ENCODE data around the gene XAB2.
A peak's percentile ranks its signal among the peaks of the same experiment; 100 is the strongest.

XAB2 gene

GRCh38 chr19:7622933-7623685 lies 6.2 kb downstream of the XAB2 start:
- 0 out of 2 replicates have a peak overlapping the region, but pooled peaks have one; percentile 1 for H3K27ac ChIP-seq
- DNase-seq (ENCODE audit: low spot score): no peak
- no peak for TF ChIP-seq CTCF (conservative IDR thresholded peaks at IDR 0.05; ENCODE audit: low read depth)
- ChIA-PET CTCF (interaction anchor here (0.6 kb wide), 1 partner anchor 57 kb away, joined by 3 read pairs; no protein-coding TSS in a partner anchor), POLR2A (ENCODE audit: low non-redundant PET) (no interaction called here)

- ChIA-PET POLR2A (ENCODE audit: low non-redundant PET) (interaction anchor here (1.3 kb wide), 1 partner anchor 9 kb away, joined by 5 read pairs; the partner anchor contains the start of genes PET100 and XAB2), CTCF (interaction anchor here (0.8 to 2.7 kb wide), 5 partner anchors 12 to 180 kb away, joined by 3 to 10 read pairs (median 5); partner anchors contain the start of gene TRAPPC5)
- no peak for TF ChIP-seq CTCF (conservative IDR thresholded peaks at IDR 0.05; ENCODE audit: low read depth)
- no peak overlapping the region for H3K27ac ChIP-seq
- DNase-seq (ENCODE audit: low spot score): no peak
These were observed 8.6 kb downstream of the XAB2 start for GRCh38 chr19:7620442-7621412.

- POLR2A ChIA-PET (ENCODE audit: low non-redundant PET): interaction anchor here (0.9 to 1.3 kb wide), 2 partner anchors 10 to 17 kb away, joined by 3 to 5 read pairs; partner anchors contain the start of genes PET100, STXBP2 and XAB2
- no peak for DNase-seq (ENCODE audit: low spot score)
- TF ChIP-seq CTCF (conservative IDR thresholded peaks at IDR 0.05; ENCODE audit: low read depth): no peak
- CTCF ChIA-PET: interaction anchor here (0.6 to 2.7 kb wide), 7 partner anchors 12 to 265 kb away, joined by 3 to 10 read pairs (median 4); partner anchors contain the start of gene TRAPPC5
- peak overlapping the region; percentile 41 for H3K27ac ChIP-seq
These were observed 9.5 kb downstream of the XAB2 start for GRCh38 chr19:7619671-7620441.

- no peak for TF ChIP-seq CTCF (conservative IDR thresholded peaks at IDR 0.05; ENCODE audit: low read depth)
- peak overlapping the region; percentile 41 for H3K27ac ChIP-seq
- ChIA-PET CTCF (interaction anchor here (0.6 to 2.7 kb wide), 8 partner anchors 8 to 264 kb away, joined by 3 to 10 read pairs (median 6); partner anchors contain the start of gene TRAPPC5), POLR2A (ENCODE audit: low non-redundant PET) (interaction anchor here (0.5 to 1.3 kb wide), 4 partner anchors 11 to 201 kb away, joined by 3 to 5 read pairs (median 4); partner anchors contain the start of genes PET100, STXBP2 and XAB2)
- DNase-seq (ENCODE audit: low spot score): no peak
These were observed 10.4 kb downstream of the XAB2 start for GRCh38 chr19:7618771-7619510.

GRCh38 chr19:7618348-7618747 lies 11.0 kb downstream of the XAB2 start:
- no peak for TF ChIP-seq CTCF (conservative IDR thresholded peaks at IDR 0.05; ENCODE audit: low read depth)
- peak overlapping the region; percentile 41 for H3K27ac ChIP-seq
- DNase-seq (ENCODE audit: low spot score): no peak
- ChIA-PET CTCF (interaction anchor here (0.7 to 1.6 kb wide), 4 partner anchors 9 to 50 kb away, joined by 3 to 7 read pairs (median 6); no protein-coding TSS in a partner anchor), POLR2A (ENCODE audit: low non-redundant PET) (interaction anchor here (0.5 to 1.0 kb wide), 2 partner anchors 11 to 202 kb away, joined by 3 to 4 read pairs; no protein-coding TSS in a partner anchor)

All from RWPE1 (cell line).